ENCODE data around the gene TOMM70. TPM values are rescaled to one million over a fixed set of nuclear protein-coding genes. Genes with fewer than 3 reads are reported as not detected.

The TOMM70 gene
- total and polyA plus RNA-seq, 2 of the 8 experiments (the other 6 are each of a cell fraction or from before 2014, with no cell fraction given): 10.9 to 52.1 TPM

DNA sequence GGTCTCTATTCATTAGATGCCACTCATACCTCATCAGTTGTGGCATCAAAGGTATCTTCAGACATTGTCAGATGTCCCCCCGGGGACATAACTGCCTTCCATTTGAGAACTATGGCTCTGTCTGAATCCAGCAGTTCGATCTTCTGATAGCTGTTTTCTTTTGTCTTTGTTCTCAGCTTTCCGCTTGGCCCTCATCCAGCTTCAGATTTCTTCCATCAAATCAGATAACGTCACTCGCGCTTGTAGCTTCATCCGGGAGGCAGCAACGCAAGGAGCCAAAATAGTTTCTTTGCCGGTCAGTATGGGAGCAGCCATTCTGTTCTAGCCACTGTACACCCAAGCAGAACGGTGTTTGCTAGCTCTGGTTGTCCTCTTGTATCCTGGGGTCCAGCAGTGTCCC lies 62.0 kb downstream of the TOMM70 start:
- H3K23ac ChIP-seq (ENCODE audit: insufficient read length): no peak overlapping the region
- no peak overlapping the region for H4K91ac ChIP-seq (replicated peaks; ENCODE audit: insufficient read length, low read length)
- H2BK12ac ChIP-seq (ENCODE audit: low read depth, low read length): no peak overlapping the region
- no peak overlapping the region for H2BK15ac ChIP-seq (ENCODE audit: low read length)
- peaks cover 0 to 3% (median 0%) of the 10 kb centered on the region in 4 experiments; a peak in 1 of 8 replicates for H3K36me3 ChIP-seq (ENCODE audit: control insufficient read depth in 2 of 4, insufficient read depth in 4 of 4, low read length in 3 of 4)
- H3K4me2 ChIP-seq (ENCODE audit: insufficient read depth in 1 of 2, low read depth in 2 of 2, low read length in 2 of 2): no peak overlapping the region
- H3K27ac ChIP-seq (ENCODE audit: low read depth, low read length): no peak overlapping the region
- no peaks in the 10 kb centered on the region; a peak in 2 of 7 replicates for H3K27me3 ChIP-seq (replicated peaks in 1 of 4; ENCODE audit: control insufficient read depth in 3 of 4, extremely low read depth in 1 of 4, insufficient read depth in 3 of 4, low read length in 3 of 4)
- H2BK5ac ChIP-seq (ENCODE audit: low read depth, low read length): no peak overlapping the region
- no peak overlapping the region for H3K4ac ChIP-seq (replicated peaks; ENCODE audit: insufficient read length, low read depth, low read length)
- no peak overlapping the region for H3K18ac ChIP-seq (ENCODE audit: extremely low read depth, low read length)
- FAIRE-seq (no peak), DNase-seq (ENCODE audit: low read depth in 1 of 2, low spot score in 2 of 2) (no peak)
- POLR2A ChIA-PET (ENCODE audit: partially characterized antibody): interaction anchor here (1.2 to 2.2 kb wide), 3 partner anchors 10 to 62 kb away, joined by 4 to 7 read pairs (median 5); partner anchors contain the start of genes LNP1 and TOMM70
- H4K20me1 ChIP-seq (replicated peaks in 1 of 2; ENCODE audit: control insufficient read depth in 1 of 2, insufficient read depth in 2 of 2, low read length in 2 of 2): no peaks in the 10 kb centered on the region
- WGBS, 2 experiments (ENCODE audit: extremely low coverage in 1 of 2, insufficient coverage in 1 of 2, insufficient read length in 1 of 2, insufficient replicate concordance in 2 of 2, low coverage in 1 of 2, low lambda C conversion rate in 2 of 2, missing lambda C conversion rate in 1 of 2): 93% methylated on average over 10 of the region's 10 CpGs; no CpG with 5 or more reads in 1 of the 2 experiments
- H3K4me1 ChIP-seq (replicated peaks in 1 of 4; ENCODE audit: control insufficient read depth in 3 of 4, insufficient read depth in 4 of 4, low read length in 3 of 4): peaks cover 0 to 6% (median 4%) of the 10 kb centered on the region in 4 experiments; a peak in 5 of 7 replicates
- H3K23me2 ChIP-seq (ENCODE audit: low read depth, low read length): peaks cover 4% of the 10 kb centered on the region; the same call in 1 of the 2 replicates
- H3K14ac ChIP-seq (ENCODE audit: insufficient read length): no peak overlapping the region
- H3K4me3 ChIP-seq (ENCODE audit: extremely low read depth in 1 of 4, insufficient read depth in 2 of 4, low read depth in 3 of 4, low read length in 4 of 4): no peak overlapping the region
- H4K8ac ChIP-seq (ENCODE audit: extremely low read depth, insufficient read depth, low read length): no peak overlapping the region
- H2BK120ac ChIP-seq (replicated peaks; ENCODE audit: low read depth, low read length): no peak overlapping the region
- no peak overlapping the region for H2AFZ ChIP-seq (ENCODE audit: low read length)
- no peak overlapping the region for H4K5ac ChIP-seq (ENCODE audit: insufficient read length, low read depth, low read length)
- H3K9me3 ChIP-seq (ENCODE audit: insufficient read depth in 2 of 2, low read depth in 1 of 2, low read length in 1 of 2): no peaks in the 10 kb centered on the region
- no peak overlapping the region for H3K9ac ChIP-seq (replicated peaks in 1 of 4; ENCODE audit: extremely low read depth in 1 of 4, low read depth in 3 of 4, low read length in 3 of 4)
- no peaks in the 10 kb centered on the region for H3K79me2 ChIP-seq (ENCODE audit: control insufficient read depth in 1 of 2, insufficient read depth in 2 of 2, low read length in 2 of 2)
- H3K79me1 ChIP-seq (ENCODE audit: low read depth, low read length): no peaks in the 10 kb centered on the region; the same call in 1 of the 2 replicates
- H2BK20ac ChIP-seq (ENCODE audit: low read length): no peak overlapping the region
- H3K56ac ChIP-seq (replicated peaks; ENCODE audit: insufficient read length, low read depth, low read length): no peak overlapping the region
- CTCF ChIA-PET (ENCODE audit: partially characterized antibody): interaction anchor here (0.7 to 1.8 kb wide), 5 partner anchors 11 to 506 kb away, joined by 3 to 5 read pairs (median 3); no protein-coding TSS in a partner anchor
- no peak overlapping the region for H2AK5ac ChIP-seq (ENCODE audit: low read depth, low read length)
- TF ChIP-seq CEBPB (IDR thresholded peaks at IDR 0.05; ENCODE audit: low read depth, low read length) (no peak), SAP30 (IDR thresholded peaks at IDR 0.05; ENCODE audit: insufficient read depth, insufficient replicate concordance, low read length) (no peak), YY1 (IDR thresholded peaks at IDR 0.05; ENCODE audit: low read depth, low read length) (no peak), HDAC6 (IDR thresholded peaks at IDR 0.05; ENCODE audit: low read depth, low read length) (no peak), CTBP2 (IDR thresholded peaks at IDR 0.05; ENCODE audit: borderline replicate concordance, insufficient read depth, insufficient read length, low read length) (no peak), SIRT6 (IDR thresholded peaks at IDR 0.05; ENCODE audit: low read length) (no peak), EZH2 (IDR thresholded peaks at IDR 0.05; ENCODE audit: low read depth, low read length, severe bottlenecking) (no peak), NANOG (IDR thresholded peaks at IDR 0.05; ENCODE audit: insufficient read depth, low read depth, low read length, poor library complexity, severe bottlenecking) (no peak)
- TF ChIP-seq, protein P1, sequence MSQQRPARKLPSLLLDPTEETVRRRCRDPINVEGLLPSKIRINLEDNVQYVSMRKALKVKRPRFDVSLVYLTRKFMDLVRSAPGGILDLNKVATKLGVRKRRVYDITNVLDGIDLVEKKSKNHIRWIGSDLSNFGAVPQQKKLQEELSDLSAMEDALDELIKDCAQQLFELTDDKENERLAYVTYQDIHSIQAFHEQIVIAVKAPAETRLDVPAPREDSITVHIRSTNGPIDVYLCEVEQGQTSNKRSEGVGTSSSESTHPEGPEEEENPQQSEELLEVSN (IDR thresholded peaks at IDR 0.05): no peak
- TF ChIP-seq, protein P2, sequence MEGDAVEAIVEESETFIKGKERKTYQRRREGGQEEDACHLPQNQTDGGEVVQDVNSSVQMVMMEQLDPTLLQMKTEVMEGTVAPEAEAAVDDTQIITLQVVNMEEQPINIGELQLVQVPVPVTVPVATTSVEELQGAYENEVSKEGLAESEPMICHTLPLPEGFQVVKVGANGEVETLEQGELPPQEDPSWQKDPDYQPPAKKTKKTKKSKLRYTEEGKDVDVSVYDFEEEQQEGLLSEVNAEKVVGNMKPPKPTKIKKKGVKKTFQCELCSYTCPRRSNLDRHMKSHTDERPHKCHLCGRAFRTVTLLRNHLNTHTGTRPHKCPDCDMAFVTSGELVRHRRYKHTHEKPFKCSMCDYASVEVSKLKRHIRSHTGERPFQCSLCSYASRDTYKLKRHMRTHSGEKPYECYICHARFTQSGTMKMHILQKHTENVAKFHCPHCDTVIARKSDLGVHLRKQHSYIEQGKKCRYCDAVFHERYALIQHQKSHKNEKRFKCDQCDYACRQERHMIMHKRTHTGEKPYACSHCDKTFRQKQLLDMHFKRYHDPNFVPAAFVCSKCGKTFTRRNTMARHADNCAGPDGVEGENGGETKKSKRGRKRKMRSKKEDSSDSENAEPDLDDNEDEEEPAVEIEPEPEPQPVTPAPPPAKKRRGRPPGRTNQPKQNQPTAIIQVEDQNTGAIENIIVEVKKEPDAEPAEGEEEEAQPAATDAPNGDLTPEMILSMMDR (IDR thresholded peaks at IDR 0.05; ENCODE audit: control extremely low read depth in 1 of 3, insufficient read depth in 1 of 3, low read depth in 1 of 3, low read length in 3 of 3): no peak

All from H1 (cell line).